ENCODE data around the gene OXSR1. TPM values are rescaled to one million over a fixed set of nuclear protein-coding genes. Genes with fewer than 3 reads are reported as not detected.
"Not testable (repeated sequence)": the region's sequence is repeated elsewhere in the genome, so short reads cannot be mapped to it uniquely, and the experiment has no call there.

Gene OXSR1
- total and polyA plus RNA-seq, 10 donors = 9.3 to 45.0 (median 30.5) TPM

DNA sequence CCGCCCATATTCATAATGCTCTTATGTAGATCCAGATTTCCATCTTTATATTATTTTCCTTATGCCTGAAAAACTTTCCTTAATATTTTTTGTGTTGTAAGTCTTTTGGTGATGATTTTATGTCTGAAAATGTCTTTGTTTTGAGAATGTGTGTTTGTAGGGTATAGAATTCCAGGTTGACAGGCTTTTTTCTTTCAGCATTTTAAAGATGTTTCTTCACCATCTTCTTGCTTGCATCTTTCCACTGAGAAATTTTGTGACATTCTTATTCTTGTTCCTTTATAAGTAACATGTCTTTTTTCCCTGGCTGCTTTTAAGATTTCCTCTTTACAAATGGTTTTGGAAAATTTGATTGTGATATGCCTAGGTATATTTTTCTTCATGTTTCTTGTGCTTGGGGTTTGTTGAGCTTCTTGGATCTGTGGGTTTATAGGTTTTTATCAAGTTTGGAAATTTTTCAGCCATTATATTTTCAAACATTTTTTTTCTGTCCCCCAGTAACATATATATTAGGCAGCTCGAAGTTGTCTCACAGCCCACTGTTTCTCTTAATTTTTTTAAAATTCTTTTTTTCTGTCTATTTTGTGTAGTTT, 73.2 kb downstream of the OXSR1 start:
- DNase-seq = no peak
- no peaks in the 10 kb centered on the region for H3K4me1 ChIP-seq
- peaks cover 7 to 34% (median 29%) of the 10 kb centered on the region in 8 donors for H3K9me3 ChIP-seq
- peaks cover 3 to 97% (median 50%) of the 10 kb centered on the region in 6 donors for H3K36me3 ChIP-seq
- intact Hi-C loops (cut with DNase I; ENCODE audit: low total_unique reads) = no loop called here
- WGBS, 5 donors = 97 to 99% (median 97%) methylated on average over 2 of the region's 2 CpGs
- no peak overlapping the region for H3K27ac ChIP-seq
- TF ChIP-seq, protein P1, sequence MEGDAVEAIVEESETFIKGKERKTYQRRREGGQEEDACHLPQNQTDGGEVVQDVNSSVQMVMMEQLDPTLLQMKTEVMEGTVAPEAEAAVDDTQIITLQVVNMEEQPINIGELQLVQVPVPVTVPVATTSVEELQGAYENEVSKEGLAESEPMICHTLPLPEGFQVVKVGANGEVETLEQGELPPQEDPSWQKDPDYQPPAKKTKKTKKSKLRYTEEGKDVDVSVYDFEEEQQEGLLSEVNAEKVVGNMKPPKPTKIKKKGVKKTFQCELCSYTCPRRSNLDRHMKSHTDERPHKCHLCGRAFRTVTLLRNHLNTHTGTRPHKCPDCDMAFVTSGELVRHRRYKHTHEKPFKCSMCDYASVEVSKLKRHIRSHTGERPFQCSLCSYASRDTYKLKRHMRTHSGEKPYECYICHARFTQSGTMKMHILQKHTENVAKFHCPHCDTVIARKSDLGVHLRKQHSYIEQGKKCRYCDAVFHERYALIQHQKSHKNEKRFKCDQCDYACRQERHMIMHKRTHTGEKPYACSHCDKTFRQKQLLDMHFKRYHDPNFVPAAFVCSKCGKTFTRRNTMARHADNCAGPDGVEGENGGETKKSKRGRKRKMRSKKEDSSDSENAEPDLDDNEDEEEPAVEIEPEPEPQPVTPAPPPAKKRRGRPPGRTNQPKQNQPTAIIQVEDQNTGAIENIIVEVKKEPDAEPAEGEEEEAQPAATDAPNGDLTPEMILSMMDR (IDR thresholded peaks at IDR 0.05 in 8 of 11, conservative IDR thresholded peaks at IDR 0.05 in 3 of 11) = no peak
- TF ChIP-seq POLR2A (IDR thresholded peaks at IDR 0.05) (no peak), POLR2AphosphoS5 (IDR thresholded peaks at IDR 0.05) (no peak)
- H3K4me3 ChIP-seq = no peak overlapping the region
- H3K27me3 ChIP-seq (replicated peaks in 1 of 7) = no peaks in the 10 kb centered on the region

GRCh38 chr3:38242812-38243211, 77.5 kb downstream of the OXSR1 start:
- WGBS, 5 donors = 95 to 100% (median 97%) methylated on average over 4 of the region's 4 CpGs
- not testable (repeated sequence) for H3K27me3 ChIP-seq (replicated peaks in 1 of 7); H3K27ac ChIP-seq; DNase-seq; H3K4me3 ChIP-seq; H3K4me1 ChIP-seq
- Histone ChIP-seq H3K36me3 (peaks cover 5 to 92% (median 50%) of the 10 kb centered on the region in 6 donors), H3K9me3 (peaks cover 6 to 18% (median 16%) of the 10 kb centered on the region in 8 donors)
- intact Hi-C loops (cut with DNase I; ENCODE audit: low total_unique reads) = loop anchor here (10.0 kb wide), 1 partner anchor 98 kb away; no protein-coding TSS in a partner anchor

GRCh38 chr3:38245930-38246329, 80.6 kb downstream of the OXSR1 start:
- H3K36me3 ChIP-seq = peaks cover 5 to 92% (median 49%) of the 10 kb centered on the region in 6 donors
- intact Hi-C loops (cut with DNase I; ENCODE audit: low total_unique reads) = loop anchor here (10.0 kb wide), 1 partner anchor 101 kb away; no protein-coding TSS in a partner anchor
- TF ChIP-seq, protein P1 (IDR thresholded peaks at IDR 0.05 in 8 of 11, conservative IDR thresholded peaks at IDR 0.05 in 3 of 11) = no peak
- TF ChIP-seq POLR2A (IDR thresholded peaks at IDR 0.05) (no peak), POLR2AphosphoS5 (IDR thresholded peaks at IDR 0.05) (no peak)

GRCh38 chr3:38247366-38248035, 82.2 kb downstream of the OXSR1 start:
- Histone ChIP-seq H3K4me1 (no peaks in the 10 kb centered on the region), H3K9me3 (no peaks in the 10 kb centered on the region), H3K4me3 (no peak overlapping the region), H3K27ac (no peak overlapping the region), H3K36me3 (peaks cover 5 to 92% (median 57%) of the 10 kb centered on the region in 6 donors), H3K27me3 (replicated peaks in 1 of 7) (no peaks in the 10 kb centered on the region)
- TF ChIP-seq POLR2A (IDR thresholded peaks at IDR 0.05) (no peak), POLR2AphosphoS5 (IDR thresholded peaks at IDR 0.05) (no peak)
- TF ChIP-seq, protein P1 (IDR thresholded peaks at IDR 0.05 in 8 of 11, conservative IDR thresholded peaks at IDR 0.05 in 3 of 11) = no peak
- no peak for DNase-seq
- intact Hi-C loops (cut with DNase I; ENCODE audit: low total_unique reads) = loop anchor here (10.0 kb wide), 1 partner anchor 103 kb away; no protein-coding TSS in a partner anchor

More at GRCh38 chr3:38245930-38246329, 80.6 kb downstream of the OXSR1 start:
- Histone ChIP-seq H3K9me3 (no peaks in the 10 kb centered on the region), H3K4me1 (no peaks in the 10 kb centered on the region), H3K27me3 (replicated peaks in 1 of 7) (no peaks in the 10 kb centered on the region), H3K27ac (no peak overlapping the region), H3K4me3 (no peak overlapping the region)
- 96 to 98% (median 97%) methylated on average over 4 of the region's 4 CpGs for WGBS, 5 donors
- no peak for DNase-seq

All from spleen (tissue), 11 donors.